GM23338 (cell line): ENCODE measurements around the gene TMEM209. TPM values are rescaled to one million over a fixed set of nuclear protein-coding genes. Genes with fewer than 3 reads are reported as not detected.

ENCODE experiments used
- ATAC-seq: fragments of 200-7000 bp; cut with Tn5 transposase; 3 replicates; pipeline ENCODE4 v1.9.1; 2020
- DNase-seq: peaks from one replicate; pipeline ENCODE4 v3.0.0-alpha.2; 2015; ENCODE audit warnings: low spot score
- H2AFZ ChIP-seq: fragments of 200-600 bp; sonication (generic); 2 replicates; pipeline ENCODE4 v1.8.0; 2016; ENCODE audit warnings: antibody characterized with exemption, mild to moderate bottlenecking, moderate library complexity
- H3F3A ChIP-seq: fragments of 200-600 bp; sonication (generic); replicated peaks from 2 replicates; pipeline ENCODE4 v1.8.0; 2017; ENCODE audit warnings: antibody characterized with exemption, mixed run types, low read depth
- H3K27ac ChIP-seq: fragments of 200-600 bp; sonication (generic); 2 replicates; pipeline ENCODE4 v1.6.1; 2016; ENCODE audit warnings: low read depth
- H3K27me3 ChIP-seq: fragments of 200-600 bp; sonication (generic); 2 replicates; pipeline ENCODE4 v1.8.0; 2016; ENCODE audit warnings: mild to moderate bottlenecking, mixed run types, moderate library complexity; ENCODE audit not compliant: insufficient read depth
- H3K36me3 ChIP-seq: fragments of 200-600 bp; sonication (generic); 2 replicates; pipeline ENCODE4 v1.8.0; 2016; ENCODE audit warnings: mild to moderate bottlenecking; ENCODE audit not compliant: insufficient read depth
- H3K4me1 ChIP-seq: fragments of 200-600 bp; sonication (generic); 2 replicates; pipeline ENCODE4 v1.8.0; 2016; ENCODE audit warnings: mild to moderate bottlenecking, moderate library complexity; ENCODE audit not compliant: insufficient read depth
- H3K4me2 ChIP-seq: fragments of 200-600 bp; sonication (generic); 2 replicates; pipeline ENCODE4 v1.7.1; 2017; ENCODE audit warnings: mixed run types
- H3K4me3 ChIP-seq: fragments of 200-600 bp; sonication (generic); 2 replicates; pipeline ENCODE4 v1.6.1; 2016; ENCODE audit warnings: mixed run types
- H3K79me2 ChIP-seq: fragments of 200-600 bp; sonication (generic); replicated peaks from 2 replicates; pipeline ENCODE4 v1.8.0; 2017; ENCODE audit warnings: mild to moderate bottlenecking; ENCODE audit not compliant: insufficient read depth
- H3K9me2 ChIP-seq: fragments of 200-600 bp; sonication (generic); 2 replicates; pipeline ENCODE4 v1.8.0; 2017; ENCODE audit not compliant: insufficient read depth
- H4K20me1 ChIP-seq: fragments of 200-600 bp; sonication (generic); replicated peaks from 2 replicates; pipeline ENCODE4 v1.8.0; 2017; ENCODE audit warnings: mild to moderate bottlenecking; ENCODE audit not compliant: insufficient read depth
- H3K27ac Mint-ChIP-seq: 2 replicates; pipeline ENCODE4 v1.8.0; 2020; ENCODE audit warnings: inconsistent platforms, mild to moderate bottlenecking, moderate library complexity, mixed read lengths
- H3K27me3 Mint-ChIP-seq: 3 replicates; pipeline ENCODE4 v1.8.0; 2022; ENCODE audit warnings: low read depth, mild to moderate bottlenecking, moderate library complexity, mixed read lengths, inconsistent platforms; ENCODE audit not compliant: insufficient read depth, poor library complexity
- H3K36me3 Mint-ChIP-seq: 3 replicates; pipeline ENCODE4 v1.8.0; 2021; ENCODE audit warnings: low read depth, mild to moderate bottlenecking, inconsistent platforms, moderate library complexity, mixed read lengths
- H3K4me1 Mint-ChIP-seq: 3 replicates; pipeline ENCODE4 v1.8.0; 2020; ENCODE audit warnings: mild to moderate bottlenecking, inconsistent platforms, mixed read lengths
- H3K4me3 Mint-ChIP-seq: 3 replicates; pipeline ENCODE4 v1.8.0; 2021; ENCODE audit warnings: moderate library complexity, mild to moderate bottlenecking, inconsistent platforms, mixed read lengths
- H3K9me3 Mint-ChIP-seq: 3 replicates; pipeline ENCODE4 v1.8.0; 2020; ENCODE audit warnings: moderate library complexity, mild to moderate bottlenecking, inconsistent platforms, mixed read lengths
- CREB1 ChIP-seq: fragments of 250-450 bp; sonication (Bioruptor Pico); IDR thresholded peaks from 2 replicates; pipeline ENCODE4 v1.5.0; 2020; ENCODE audit warnings: low read depth, mild to moderate bottlenecking, moderate library complexity
- CTCF ChIP-seq, 2 experiments: fragments of 200-600 bp in 1 of 2; sonication (generic) in 1 of 2; conservative IDR thresholded peaks; 2 replicates each; pipeline versions ENCODE4 v1.5.1 to v1.6.1; 2016 to 2017; ENCODE audit warnings: antibody characterized with exemption in 2 of 2, low read depth in 2 of 2, mild to moderate bottlenecking in 2 of 2, moderate library complexity in 1 of 2
- EZH2 ChIP-seq: fragments of 200-600 bp; sonication (generic); IDR thresholded peaks from one replicate; pipeline ENCODE4 v1.8.0; 2017; ENCODE audit warnings: antibody characterized with exemption, mild to moderate bottlenecking, low read depth; ENCODE audit not compliant: unreplicated experiment
- EZH2phosphoT487 ChIP-seq: fragments of 200-600 bp; sonication (generic); IDR thresholded peaks from one replicate; pipeline ENCODE4 v1.8.1; 2018; ENCODE audit warnings: antibody characterized with exemption; ENCODE audit not compliant: unreplicated experiment
- JUNB ChIP-seq: IDR thresholded peaks from one replicate; pipeline ENCODE4 v1.6.1; 2016; ENCODE audit warnings: antibody characterized with exemption; ENCODE audit not compliant: unreplicated experiment
- NANOG ChIP-seq: IDR thresholded peaks from 2 replicates; pipeline ENCODE4 v1.6.1; 2016; ENCODE audit warnings: antibody characterized with exemption, borderline replicate concordance
- POLR2AphosphoS5 ChIP-seq: IDR thresholded peaks from 2 replicates; pipeline ENCODE4 v1.6.1; 2016; ENCODE audit warnings: antibody characterized with exemption, low read depth
- STAT1 ChIP-seq: IDR thresholded peaks from one replicate; pipeline ENCODE4 v1.6.1; 2016; ENCODE audit warnings: antibody characterized with exemption; ENCODE audit not compliant: unreplicated experiment
- ZNF114 ChIP-seq: fragments of 250-450 bp; sonication (Bioruptor Pico); IDR thresholded peaks from 2 replicates; pipeline ENCODE4 v1.5.0; 2020; ENCODE audit warnings: mild to moderate bottlenecking, moderate library complexity
- ZNF331 ChIP-seq: fragments of 250-450 bp; sonication (Bioruptor Pico); IDR thresholded peaks from 2 replicates; pipeline ENCODE4 v1.5.0; 2020; ENCODE audit warnings: low read depth, mild to moderate bottlenecking, moderate library complexity
- ZNF462 ChIP-seq: fragments of 250-450 bp; sonication (Bioruptor Pico); IDR thresholded peaks from 2 replicates; pipeline ENCODE4 v1.5.0; 2020; ENCODE audit warnings: mild to moderate bottlenecking, moderate library complexity
- polyA plus RNA-seq: library from polyadenylated mRNA; unstranded; fragments of >200 nt; fragmentation: Nextera tagmentation; extraction: Ambion mirVana; gene quantifications from 2 replicates; pipeline ENCODE4 v1.2.1, GENCODE V29; 2016
- total RNA-seq: library from RNA; depleted of rRNA; stranded (reverse); fragments of >200 nt; shearing (Covaris generic); gene quantifications from 2 replicates; pipeline ENCODE4 v1.2.3, GENCODE V29; 2014
- TF ChIP-seq, protein P1 (sequence below): IDR thresholded peaks from one replicate; pipeline ENCODE4 v1.6.1; 2018; ENCODE audit warnings: antibody characterized with exemption; ENCODE audit not compliant: unreplicated experiment
- TF ChIP-seq, protein P2 (sequence below): IDR thresholded peaks from 2 replicates; pipeline ENCODE4 v1.6.1; 2016; ENCODE audit warnings: antibody characterized with exemption

TMEM209 gene
- total and polyA plus RNA-seq, 2 experiments from 2014 or later, result 18.6 to 26.2 TPM

DNA sequence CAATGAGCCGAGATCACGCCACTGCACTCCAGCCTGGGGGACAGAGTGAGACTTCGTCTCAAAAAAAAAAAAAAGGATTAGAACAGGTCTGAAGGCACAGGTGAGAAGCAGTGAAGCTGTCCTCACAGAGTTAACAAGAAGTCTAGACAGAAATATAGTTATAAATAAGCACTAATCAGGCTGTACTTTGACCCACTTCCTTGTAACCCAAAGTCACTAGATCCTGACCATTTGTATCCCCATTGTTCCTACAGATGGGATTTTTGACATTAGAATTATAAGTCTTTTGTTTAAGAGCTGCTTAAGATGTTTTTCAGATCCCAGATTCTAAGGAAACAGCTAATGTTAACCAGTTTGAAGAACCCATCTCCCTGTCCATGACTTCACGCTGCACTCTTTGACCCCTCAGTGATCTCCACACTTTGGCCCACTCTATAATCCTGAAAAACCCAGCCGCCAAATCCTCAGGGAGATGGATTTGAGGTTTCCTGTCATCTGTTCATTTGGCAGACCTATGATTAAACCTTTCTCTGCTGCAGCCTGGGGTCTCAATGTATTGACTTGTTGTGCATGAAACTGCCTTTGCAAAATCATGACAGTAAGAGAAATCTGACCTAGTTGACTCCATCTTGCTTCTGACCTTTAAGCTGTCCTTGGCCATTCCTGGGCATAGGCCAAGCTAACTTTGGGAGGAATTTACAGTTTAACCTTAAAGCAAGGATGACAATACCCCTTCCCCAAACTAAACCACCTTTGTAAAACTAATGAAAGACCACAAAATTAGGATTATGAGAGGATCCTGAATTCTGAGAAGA, 13.8 kb upstream of the TMEM209 start:
- Mint-ChIP-seq H3K4me3 (no peak overlapping the region), H3K27ac (no peak overlapping the region), H3K4me1 (no peaks in the 10 kb centered on the region; the same call in 2 of the 3 replicates), H3K9me3 (no peaks in the 10 kb centered on the region; the same call in 2 of the 3 replicates), H3K27me3 (peaks cover 3% of the 10 kb centered on the region), H3K36me3 (no peaks in the 10 kb centered on the region)
- Histone ChIP-seq H2AFZ (no peak overlapping the region), H3K4me1 (no peaks in the 10 kb centered on the region), H3K27ac (no peak overlapping the region), H3K27me3 (no peaks in the 10 kb centered on the region), H4K20me1 (no peaks in the 10 kb centered on the region), H3K36me3 (no peaks in the 10 kb centered on the region), H3K4me2 (no peak overlapping the region), H3F3A (no peaks in the 10 kb centered on the region), H3K9me2 (no peaks in the 10 kb centered on the region), H3K79me2 (no peaks in the 10 kb centered on the region), H3K4me3 (no peak overlapping the region)
- ATAC-seq, result no peak
- DNase-seq, result no peak
- TF ChIP-seq STAT1, result no peak
- no peak for TF ChIP-seq EZH2
- no peak for TF ChIP-seq POLR2AphosphoS5
- TF ChIP-seq ZNF462 (CRISPR knock-in tag), result no peak
- TF ChIP-seq, protein P1, sequence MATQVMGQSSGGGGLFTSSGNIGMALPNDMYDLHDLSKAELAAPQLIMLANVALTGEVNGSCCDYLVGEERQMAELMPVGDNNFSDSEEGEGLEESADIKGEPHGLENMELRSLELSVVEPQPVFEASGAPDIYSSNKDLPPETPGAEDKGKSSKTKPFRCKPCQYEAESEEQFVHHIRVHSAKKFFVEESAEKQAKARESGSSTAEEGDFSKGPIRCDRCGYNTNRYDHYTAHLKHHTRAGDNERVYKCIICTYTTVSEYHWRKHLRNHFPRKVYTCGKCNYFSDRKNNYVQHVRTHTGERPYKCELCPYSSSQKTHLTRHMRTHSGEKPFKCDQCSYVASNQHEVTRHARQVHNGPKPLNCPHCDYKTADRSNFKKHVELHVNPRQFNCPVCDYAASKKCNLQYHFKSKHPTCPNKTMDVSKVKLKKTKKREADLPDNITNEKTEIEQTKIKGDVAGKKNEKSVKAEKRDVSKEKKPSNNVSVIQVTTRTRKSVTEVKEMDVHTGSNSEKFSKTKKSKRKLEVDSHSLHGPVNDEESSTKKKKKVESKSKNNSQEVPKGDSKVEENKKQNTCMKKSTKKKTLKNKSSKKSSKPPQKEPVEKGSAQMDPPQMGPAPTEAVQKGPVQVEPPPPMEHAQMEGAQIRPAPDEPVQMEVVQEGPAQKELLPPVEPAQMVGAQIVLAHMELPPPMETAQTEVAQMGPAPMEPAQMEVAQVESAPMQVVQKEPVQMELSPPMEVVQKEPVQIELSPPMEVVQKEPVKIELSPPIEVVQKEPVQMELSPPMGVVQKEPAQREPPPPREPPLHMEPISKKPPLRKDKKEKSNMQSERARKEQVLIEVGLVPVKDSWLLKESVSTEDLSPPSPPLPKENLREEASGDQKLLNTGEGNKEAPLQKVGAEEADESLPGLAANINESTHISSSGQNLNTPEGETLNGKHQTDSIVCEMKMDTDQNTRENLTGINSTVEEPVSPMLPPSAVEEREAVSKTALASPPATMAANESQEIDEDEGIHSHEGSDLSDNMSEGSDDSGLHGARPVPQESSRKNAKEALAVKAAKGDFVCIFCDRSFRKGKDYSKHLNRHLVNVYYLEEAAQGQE, result no peak
- TF ChIP-seq, protein P2, sequence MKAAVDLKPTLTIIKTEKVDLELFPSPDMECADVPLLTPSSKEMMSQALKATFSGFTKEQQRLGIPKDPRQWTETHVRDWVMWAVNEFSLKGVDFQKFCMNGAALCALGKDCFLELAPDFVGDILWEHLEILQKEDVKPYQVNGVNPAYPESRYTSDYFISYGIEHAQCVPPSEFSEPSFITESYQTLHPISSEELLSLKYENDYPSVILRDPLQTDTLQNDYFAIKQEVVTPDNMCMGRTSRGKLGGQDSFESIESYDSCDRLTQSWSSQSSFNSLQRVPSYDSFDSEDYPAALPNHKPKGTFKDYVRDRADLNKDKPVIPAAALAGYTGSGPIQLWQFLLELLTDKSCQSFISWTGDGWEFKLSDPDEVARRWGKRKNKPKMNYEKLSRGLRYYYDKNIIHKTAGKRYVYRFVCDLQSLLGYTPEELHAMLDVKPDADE, result no peak
- no peak for TF ChIP-seq NANOG
- TF ChIP-seq JUNB, result no peak
- TF ChIP-seq CTCF (conservative IDR thresholded peaks at IDR 0.05; ENCODE audit: low read depth in 2 of 2), result no peak
- no peak for TF ChIP-seq EZH2phosphoT487
- no peak for TF ChIP-seq ZNF331 (CRISPR knock-in tag)
- no peak for TF ChIP-seq CREB1
- no peak for TF ChIP-seq ZNF114 (CRISPR knock-in tag)
